GM19035 (cell line): ENCODE data around the gene HCN1.
"Not testable (repeated sequence)": the region's sequence is repeated elsewhere in the genome, so short reads cannot be mapped to it uniquely, and the experiment has no call there.

Experiments used
- ATAC-seq: cut with Tn5 transposase; IDR thresholded peaks from one replicate; pipeline ENCODE4 v1.9.1; 2021; ENCODE audit not compliant: unreplicated experiment

Gene HCN1

GRCh38 chr5:45622365-45622764 is 73.8 kb downstream of the HCN1 start:
- no peak for ATAC-seq

- no peak for ATAC-seq
These were observed 78.2 kb downstream of the HCN1 start for GRCh38 chr5:45617859-45618416.

DNA sequence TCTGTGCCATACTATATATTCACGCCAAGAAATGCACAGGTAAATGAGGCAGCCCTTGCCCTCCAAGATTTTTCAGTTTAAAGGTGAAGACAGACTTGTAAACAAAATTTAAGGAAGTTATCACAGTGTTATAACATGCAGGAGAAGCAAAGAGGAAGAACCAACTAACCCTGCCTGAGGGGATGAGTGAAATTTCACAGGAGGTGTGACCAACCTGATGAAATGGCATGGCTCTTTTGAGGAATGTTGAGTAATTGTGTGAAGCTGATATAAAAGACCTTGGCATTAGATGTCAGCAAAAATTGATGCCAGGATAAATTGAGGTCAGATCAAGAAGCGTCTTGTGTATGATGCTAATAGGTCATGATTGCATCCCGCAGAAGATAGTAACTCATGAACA is 86.5 kb downstream of the HCN1 start:
- ATAC-seq: no peak

- no peak for ATAC-seq
These were observed 92.1 kb downstream of the HCN1 start for GRCh38 chr5:45604092-45604491.

DNA sequence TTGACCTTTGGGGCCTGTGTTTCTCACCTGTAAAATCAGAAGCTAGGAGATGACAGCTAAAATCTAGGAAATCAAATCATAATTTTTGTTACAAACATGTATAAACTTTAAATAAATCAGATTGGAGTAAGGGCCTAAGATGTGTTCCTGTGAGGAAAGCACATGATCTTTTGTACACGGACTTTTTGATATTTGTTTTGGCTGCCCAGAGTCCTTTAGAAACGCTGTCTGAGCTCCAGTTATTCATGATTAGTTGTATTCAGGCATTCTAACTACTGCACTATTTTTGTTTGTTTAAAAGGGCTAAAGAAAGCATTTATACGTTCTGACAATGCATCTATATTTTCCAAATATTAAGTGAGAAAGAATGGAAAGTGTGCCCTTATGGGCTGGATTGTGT is 94.8 kb downstream of the HCN1 start:
- ATAC-seq: no peak

DNA sequence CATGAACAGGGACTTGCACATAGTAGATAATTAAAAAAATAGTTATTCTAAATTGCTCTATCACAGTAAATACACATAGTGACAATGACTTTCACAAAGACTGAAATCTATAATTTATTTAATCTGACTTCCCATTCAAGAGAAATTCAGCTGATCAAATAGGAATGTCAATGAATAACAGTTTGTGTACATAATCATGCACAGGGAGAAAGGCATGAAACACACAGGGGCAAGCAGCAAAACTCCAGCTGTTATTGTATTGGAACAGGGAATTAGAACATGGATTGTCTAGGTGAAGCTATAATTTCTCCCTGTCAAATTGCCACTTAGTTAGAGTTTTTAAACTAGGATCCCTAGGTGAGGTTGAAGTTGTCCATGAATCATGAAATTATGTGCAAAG is 99.9 kb downstream of the HCN1 start:
- ATAC-seq: no peak

GRCh38 chr5:45586001-45586400 is 110.2 kb downstream of the HCN1 start:
- not testable (repeated sequence) for ATAC-seq

GRCh38 chr5:45578270-45578669 is 117.9 kb downstream of the HCN1 start:
- no peak for ATAC-seq

DNA sequence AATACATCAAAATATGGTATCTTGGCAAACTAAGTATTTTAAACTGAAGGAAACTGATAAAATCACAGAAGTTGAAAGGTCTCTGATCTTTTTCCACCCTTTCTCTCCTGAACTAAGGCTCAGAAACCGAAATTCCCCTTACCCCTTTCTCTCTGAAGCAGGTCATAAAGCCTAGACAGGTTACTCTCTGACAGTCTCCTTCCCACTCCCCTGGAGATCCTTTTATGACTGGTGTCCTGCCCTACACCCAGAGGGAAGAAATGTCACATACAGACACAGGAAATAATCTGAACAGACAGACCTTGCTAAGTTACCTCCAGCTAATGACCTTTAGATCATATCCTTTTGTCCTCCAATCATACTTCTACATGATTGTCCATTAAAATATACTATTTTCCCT is 127.4 kb downstream of the HCN1 start:
- no peak for ATAC-seq

- no peak for ATAC-seq
These were observed 153.8 kb downstream of the HCN1 start for GRCh38 chr5:45542421-45542820.

- ATAC-seq: no peak
These were observed 162.5 kb downstream of the HCN1 start for GRCh38 chr5:45533663-45534062.

DNA sequence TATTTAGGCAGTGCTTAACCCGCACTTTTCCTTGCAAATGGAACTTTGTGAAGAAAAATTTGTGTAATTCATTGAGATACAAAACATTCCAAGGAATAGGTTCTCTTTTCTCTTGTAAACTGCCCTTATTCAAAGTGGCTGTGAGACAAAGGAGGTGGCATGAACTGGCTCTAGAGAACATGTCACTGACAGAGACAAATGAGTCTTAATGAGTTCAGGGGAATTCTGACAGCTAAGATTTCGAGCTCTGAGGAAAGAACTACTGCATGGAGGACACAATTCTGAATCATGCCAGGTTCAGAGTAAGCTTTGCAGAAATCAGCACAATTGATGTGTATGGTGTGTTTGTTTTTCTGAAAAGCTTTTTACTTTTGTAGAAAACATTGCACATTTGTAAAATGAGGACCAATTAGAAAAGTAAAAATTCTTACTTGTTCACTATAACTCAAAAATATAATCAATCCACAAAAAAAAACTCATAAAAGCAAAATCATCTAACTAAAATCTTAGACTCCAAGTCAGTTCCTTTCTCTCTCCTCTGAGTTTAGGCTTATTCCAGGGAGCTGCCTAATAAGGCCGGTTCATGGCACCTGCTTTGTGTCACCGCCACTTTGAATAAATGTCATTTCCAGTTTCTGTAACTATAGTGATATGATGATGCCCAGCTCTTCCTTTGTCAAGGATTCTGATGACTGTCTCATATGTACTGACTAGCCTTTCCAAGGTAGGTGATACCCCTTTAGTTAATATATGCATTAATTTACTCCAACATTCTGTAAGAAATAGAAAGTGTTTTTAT is 163.2 kb downstream of the HCN1 start:
- no peak for ATAC-seq

DNA sequence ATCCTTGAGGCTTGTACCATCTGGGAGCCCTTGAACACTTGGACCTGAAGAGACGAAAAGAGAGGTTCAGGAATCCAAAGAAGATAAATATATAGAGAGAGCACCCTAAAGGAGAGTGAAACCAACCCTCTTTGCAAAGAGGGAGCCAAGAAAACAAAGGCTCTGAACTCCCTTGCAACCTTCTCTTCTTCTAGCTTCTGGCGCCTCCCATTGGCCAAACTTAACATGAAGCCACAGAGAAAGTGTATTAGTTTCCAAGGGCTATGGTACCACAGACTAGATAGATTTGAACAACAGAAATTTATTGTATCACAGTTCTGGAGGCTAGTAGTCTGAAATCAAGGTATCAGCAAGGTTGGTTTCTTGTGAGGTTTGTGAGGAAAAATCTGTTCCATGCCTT is 175.1 kb downstream of the HCN1 start:
- no peak for ATAC-seq

DNA sequence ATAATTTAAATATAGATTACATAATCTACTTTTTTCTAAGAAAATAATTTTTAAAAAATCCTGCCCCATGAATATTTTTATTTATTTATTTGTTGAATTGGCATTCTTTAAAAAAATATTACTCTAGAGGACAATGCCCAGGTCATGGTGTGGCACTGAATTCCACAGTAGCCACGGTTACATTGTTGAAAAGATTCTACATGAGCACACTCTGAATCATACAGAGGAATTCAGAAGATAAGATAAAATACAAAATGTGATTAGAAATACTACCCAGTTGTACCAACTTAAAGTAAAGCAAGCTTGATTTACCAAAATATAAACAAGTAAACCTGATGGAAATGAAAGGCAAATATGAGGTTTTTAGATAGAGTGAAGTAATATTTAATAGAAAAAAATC is 183.7 kb downstream of the HCN1 start:
- no peak for ATAC-seq

DNA sequence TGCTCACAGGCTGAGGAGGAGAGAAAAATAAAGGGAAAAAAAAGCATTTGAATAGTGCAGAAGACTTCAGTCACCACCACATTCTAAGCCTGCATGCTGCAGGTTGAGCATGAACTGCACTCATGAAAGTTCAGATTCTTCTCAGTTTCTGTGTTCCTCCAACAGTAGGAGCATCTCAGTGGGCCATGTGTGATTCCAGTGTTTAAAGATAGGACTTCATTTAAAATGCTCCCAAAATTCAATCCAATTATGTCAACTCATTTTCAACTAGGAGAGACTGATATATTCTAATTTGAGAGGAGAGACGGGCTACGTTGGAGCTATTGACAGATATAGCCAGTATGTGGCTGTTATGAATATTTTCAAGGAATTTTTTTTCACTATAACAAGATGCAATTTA is 186.8 kb downstream of the HCN1 start:
- ATAC-seq: no peak

GRCh38 chr5:45508135-45508534 is 188.0 kb downstream of the HCN1 start:
- no peak for ATAC-seq

GRCh38 chr5:45507178-45507577 is 189.0 kb downstream of the HCN1 start:
- ATAC-seq: no peak

- not testable (repeated sequence) for ATAC-seq
These were observed 197.2 kb downstream of the HCN1 start for GRCh38 chr5:45499006-45499405.

- ATAC-seq: no peak
These were observed 204.8 kb downstream of the HCN1 start for GRCh38 chr5:45491368-45491767.

DNA sequence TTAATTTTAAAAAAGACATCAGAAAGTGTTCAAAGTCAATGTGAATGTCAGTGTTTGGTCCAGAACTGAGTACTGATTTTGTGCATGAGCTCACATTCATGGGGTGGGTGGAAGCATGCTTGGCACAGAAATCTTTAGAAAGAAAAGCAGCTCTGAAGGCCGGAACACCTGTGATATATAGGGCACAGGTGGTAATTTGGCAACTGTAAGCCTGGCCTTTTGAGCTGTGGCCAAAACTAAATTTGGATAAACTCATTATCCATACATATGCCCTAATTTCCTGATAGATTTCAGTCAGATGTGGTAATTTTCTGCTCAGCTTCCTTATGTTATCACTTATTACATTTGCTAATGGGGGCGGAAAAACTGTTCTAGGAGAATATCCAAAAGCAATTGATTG is 211.4 kb downstream of the HCN1 start:
- ATAC-seq: no peak

GRCh38 chr5:45454114-45454513 is 242.1 kb downstream of the HCN1 start:
- ATAC-seq: no peak

GRCh38 chr5:45444856-45445255 is 251.3 kb downstream of the HCN1 start:
- ATAC-seq: not testable (repeated sequence)

GRCh38 chr5:45440466-45440865 is 255.7 kb downstream of the HCN1 start:
- no peak for ATAC-seq
